H1 (cell line): ENCODE results near the gene THUMPD2.

ENCODE experiments used
- CHD2 ChIP-seq: IDR thresholded peaks from 2 replicates; pipeline ENCODE4 v1.6.1; 2012; ENCODE audit warnings: low read length, improper control_type of control experiment
- CTCF ChIP-seq, 3 experiments: IDR thresholded peaks; 1 replicate in 2 of 3; 2 replicates in 1 of 3; pipeline versions ENCODE4 v1.5.1 to v1.6.1; 2011; ENCODE audit warnings: low read length in 3 of 3, mild to moderate bottlenecking in 3 of 3, inconsistent platforms in 2 of 3, low read depth in 1 of 3, moderate library complexity in 1 of 3; ENCODE audit not compliant: insufficient read depth in 1 of 3; ENCODE audit errors: control extremely low read depth in 1 of 3
- EP300 ChIP-seq, 2 experiments: IDR thresholded peaks; 1 replicate in 1 of 2; 2 replicates in 1 of 2; pipeline ENCODE4 v1.6.1; 2011 to 2012; ENCODE audit warnings: low read depth in 2 of 2, low read length in 2 of 2, mild to moderate bottlenecking in 2 of 2, borderline replicate concordance in 1 of 2, inconsistent platforms in 1 of 2, moderate library complexity in 1 of 2
- KDM1A ChIP-seq: fragments of 200-600, 300-600 bp; sonication (generic); IDR thresholded peaks from 2 replicates; pipeline ENCODE4 v1.7.1; 2016; ENCODE audit warnings: mild to moderate bottlenecking, low read length, borderline replicate concordance
- POLR2A ChIP-seq, 2 experiments: IDR thresholded peaks; 1 replicate in 1 of 2; 2 replicates in 1 of 2; pipeline ENCODE4 v1.6.1; 2011; ENCODE audit warnings: low read depth in 2 of 2, low read length in 2 of 2, mild to moderate bottlenecking in 2 of 2; ENCODE audit errors: control extremely low read depth in 1 of 2
- POLR2AphosphoS5 ChIP-seq: IDR thresholded peaks from 2 replicates; pipeline ENCODE4 v1.6.1; 2011; ENCODE audit warnings: low read depth, low read length
- RFX5 ChIP-seq: IDR thresholded peaks from 2 replicates; pipeline ENCODE4 v1.6.1; 2011; ENCODE audit warnings: low read depth, low read length, improper control_type of control experiment, borderline replicate concordance
- TAF1 ChIP-seq: IDR thresholded peaks from 2 replicates; pipeline ENCODE4 v1.6.1; 2011; ENCODE audit warnings: mild to moderate bottlenecking, low read depth, low read length
- TBP ChIP-seq: IDR thresholded peaks from 2 replicates; pipeline ENCODE4 v1.6.1; 2011; ENCODE audit warnings: low read depth, low read length, improper control_type of control experiment
- USF2 ChIP-seq: IDR thresholded peaks from 2 replicates; pipeline ENCODE4 v1.6.1; 2011; ENCODE audit warnings: low read length, improper control_type of control experiment

DNA sequence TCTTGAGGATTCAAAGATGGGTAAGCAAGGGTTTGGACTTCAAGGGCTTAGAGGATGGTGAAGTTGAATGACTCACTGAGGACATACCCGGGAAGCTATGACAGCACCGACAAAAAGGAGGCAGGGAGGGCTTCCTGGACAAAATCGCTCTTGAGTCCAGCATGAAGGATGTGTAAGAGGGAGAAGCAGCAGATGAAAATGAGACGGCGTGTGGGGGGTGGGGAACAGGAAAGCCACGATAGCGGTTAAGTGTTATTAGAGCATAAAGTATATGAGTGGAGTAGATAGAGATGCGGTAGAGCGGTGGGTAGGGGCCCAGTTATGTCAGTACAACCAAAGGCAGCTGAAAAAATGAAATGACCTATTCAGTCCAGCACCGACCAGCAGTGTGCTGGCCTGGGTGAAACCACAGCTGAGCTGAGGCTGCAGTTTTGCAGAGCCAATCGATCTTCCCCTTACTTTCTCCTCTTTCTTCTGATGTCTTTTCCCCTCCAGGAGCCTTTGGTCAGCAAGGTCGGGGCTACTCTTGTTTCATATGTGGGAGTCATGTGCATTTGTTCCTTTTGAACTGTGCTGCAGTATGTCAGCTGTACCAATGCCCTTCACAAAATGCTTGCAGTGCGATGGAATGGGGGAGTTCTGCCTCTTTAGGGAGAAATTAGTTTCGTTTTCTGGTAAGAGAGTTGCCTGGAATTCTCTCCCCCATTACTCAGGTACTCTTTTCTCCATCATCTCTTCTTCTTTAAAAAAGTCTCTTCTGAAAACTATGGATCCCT lies 2.0 kb upstream of the THUMPD2 start:
- TF ChIP-seq KDM1A = no peak
- TF ChIP-seq POLR2A (IDR thresholded peaks at IDR 0.05; ENCODE audit: control extremely low read depth in 1 of 2, low read depth in 2 of 2, low read length in 2 of 2) = no peak
- no peak for TF ChIP-seq CTCF (IDR thresholded peaks at IDR 0.05; ENCODE audit: control extremely low read depth in 1 of 3, insufficient read depth in 1 of 3, low read depth in 1 of 3, low read length in 3 of 3)
- no peak for TF ChIP-seq RFX5
- TF ChIP-seq USF2 = no peak
- no peak for TF ChIP-seq TBP
- no peak for TF ChIP-seq EP300 (IDR thresholded peaks at IDR 0.05; ENCODE audit: borderline replicate concordance in 1 of 2, low read depth in 2 of 2, low read length in 2 of 2)
- TF ChIP-seq CHD2 = no peak
- no peak for TF ChIP-seq POLR2AphosphoS5
- TF ChIP-seq TAF1 = no peak
